Left ventricle myocardium inferior (tissue), 1 donor: Measurements from ENCODE around the gene STK32B. TPM values are rescaled to one million over a fixed set of nuclear protein-coding genes. Genes with fewer than 3 reads are reported as not detected.
"Not testable (repeated sequence)": the region's sequence is repeated elsewhere in the genome, so short reads cannot be mapped to it uniquely, and the experiment has no call there.

Experiments used
- DNase-seq: peaks from one replicate; pipeline ENCODE4 v3.0.0-alpha.2; 2020
- H3K27ac ChIP-seq: fragments of 200-600 bp; replicated peaks from 2 replicates; pipeline ENCODE4 v1.8.0; 2021
- H3K27me3 ChIP-seq: fragments of 200-600 bp; 2 replicates; pipeline ENCODE4 v1.8.0; 2021; ENCODE audit warnings: low read depth
- H3K36me3 ChIP-seq: fragments of 200-600 bp; 2 replicates; pipeline ENCODE4 v1.8.0; 2021
- H3K4me1 ChIP-seq: fragments of 200-600 bp; 2 replicates; pipeline ENCODE4 v1.8.0; 2021
- H3K4me3 ChIP-seq: fragments of 200-600 bp; 2 replicates; pipeline ENCODE4 v1.8.0; 2021; ENCODE audit warnings: mild to moderate bottlenecking, moderate library complexity
- H3K9me3 ChIP-seq: fragments of 200-600 bp; replicated peaks from 2 replicates; pipeline ENCODE4 v1.8.0; 2021
- CTCF ChIP-seq: fragments of 200-600 bp; IDR thresholded peaks from 2 replicates; pipeline ENCODE4 v1.8.0; 2021; ENCODE audit warnings: antibody characterized with exemption, mild to moderate bottlenecking, borderline replicate concordance
- intact Hi-C: fragments of 100-400 bp; cut with micrococcal nuclease; formaldehyde crosslinking; loops from one replicate; pipeline ENCODE4 v1.11.0; 2022
- long read RNA-seq: library from polyadenylated mRNA; unstranded; transcript quantifications from one replicate; pipeline ENCODE4 v2.0.0, GENCODE V29; 2021
- total RNA-seq: library from RNA; stranded (reverse); fragmentation: NEBNext Ultra II Directional; extraction: Animal tissue kit (Norgen Biotek cat#: 25700); gene quantifications from one replicate; pipeline ENCODE4 v1.2.1, GENCODE V29; 2021
- donor health status: DM: no; HTN: yes; CAD: no; lungs with severe emphysema.

Gene STK32B
- total RNA-seq: 0.55 TPM
- long read RNA-seq, partial matches to known transcripts: 0 of 1 reads
- long read RNA-seq, other reads (novel, unspliced or antisense): 0 of 1 reads

- DNase-seq: peak; percentile 70
- peaks cover 76% of the 10 kb centered on the region for H3K27me3 ChIP-seq
- H3K36me3 ChIP-seq: no peaks in the 10 kb centered on the region
- no peaks in the 10 kb centered on the region for H3K9me3 ChIP-seq
- H3K27ac ChIP-seq: no peak within 1 kb of the TSS
- H3K4me3 ChIP-seq: peak within 1 kb of the TSS; percentile 70
- intact Hi-C loops: no loop called here
- peaks cover 23% of the 10 kb centered on the region for H3K4me1 ChIP-seq
- no peak for TF ChIP-seq CTCF
Observed at GRCh38 chr4:5051278-5052203, at the start of gene STK32B. Gene STK32B, plus strand, starts transcription at chr4:5051480.

GRCh38 chr4:5001641-5002040 is 49.6 kb upstream of the STK32B start:
- H3K27me3 ChIP-seq: peaks cover 67% of the 10 kb centered on the region
- H3K9me3 ChIP-seq, H3K27ac ChIP-seq, DNase-seq, H3K4me1 ChIP-seq, intact Hi-C loops, H3K36me3 ChIP-seq, H3K4me3 ChIP-seq: not testable (repeated sequence)

GRCh38 chr4:5003372-5003857 is 47.9 kb upstream of the STK32B start:
- no peaks in the 10 kb centered on the region for H3K4me1 ChIP-seq
- H3K36me3 ChIP-seq: no peaks in the 10 kb centered on the region
- intact Hi-C loops: no loop called here
- H3K27ac ChIP-seq: no peak overlapping the region
- no peaks in the 10 kb centered on the region for H3K9me3 ChIP-seq
- TF ChIP-seq CTCF: no peak
- H3K4me3 ChIP-seq: no peak overlapping the region
- no peak for DNase-seq
- peaks cover 76% of the 10 kb centered on the region for H3K27me3 ChIP-seq

- no peak for TF ChIP-seq CTCF
- Histone ChIP-seq H3K9me3 (no peaks in the 10 kb centered on the region), H3K36me3 (no peaks in the 10 kb centered on the region), H3K27me3 (peaks cover 76% of the 10 kb centered on the region), H3K4me3 (no peak overlapping the region), H3K4me1 (no peaks in the 10 kb centered on the region), H3K27ac (no peak overlapping the region)
- intact Hi-C loops: no loop called here
- DNase-seq: no peak
Observed at GRCh38 chr4:5003918-5004317, 47.4 kb upstream of the STK32B start.

GRCh38 chr4:5004496-5004895 is 46.8 kb upstream of the STK32B start:
- Histone ChIP-seq H3K36me3 (no peaks in the 10 kb centered on the region), H3K4me1 (no peaks in the 10 kb centered on the region), H3K4me3 (no peak overlapping the region), H3K27me3 (peaks cover 79% of the 10 kb centered on the region), H3K9me3 (no peaks in the 10 kb centered on the region), H3K27ac (no peak overlapping the region)
- no peak for DNase-seq
- intact Hi-C loops: no loop called here
- no peak for TF ChIP-seq CTCF

- H3K36me3 ChIP-seq, DNase-seq: not testable (repeated sequence)
- H3K27me3 ChIP-seq: peaks cover 83% of the 10 kb centered on the region
Observed at GRCh38 chr4:5006932-5007331, 44.3 kb upstream of the STK32B start.

More at GRCh38 chr4:5006932-5007331, 44.3 kb upstream of the STK32B start:
- H3K9me3 ChIP-seq, H3K4me1 ChIP-seq, intact Hi-C loops, H3K27ac ChIP-seq, H3K4me3 ChIP-seq: not testable (repeated sequence)
